ENCODE measurements around the gene CENPA. TPM values are rescaled to one million over a fixed set of nuclear protein-coding genes. Genes with fewer than 3 reads are reported as not detected.
A peak's percentile ranks its signal among the peaks of the same experiment; 100 is the strongest.

Gene CENPA
- 10 to 100 TPM; 18.2 to 21.6 TPM for total RNA-seq
- polyA plus RNA-seq, result 0.70 TPM

- DNase-seq, result peak; percentile 92 to 97 (median 94)
- H3K9me3 Mint-ChIP-seq, result no peaks in the 10 kb centered on the region
- peaks cover 8 to 19% (median 15%) of the 10 kb centered on the region in 3 donors for H3K4me1 Mint-ChIP-seq
- peak within 1 kb of the TSS; percentile 84 to 93 (median 88) for H3K4me3 Mint-ChIP-seq
- POLR2A ChIA-PET, result interaction anchor here (0.6 to 0.8 kb wide), 3 partner anchors 16 to 118 kb away, joined by 3 to 4 read pairs (median 3); no protein-coding TSS in a partner anchor
- H3K27me3 Mint-ChIP-seq, result peaks cover 3 to 9% of the 10 kb centered on the region in 2 donors
- CTCF ChIA-PET, result interaction anchor here (1.0 kb wide), 1 partner anchor 9 kb away, joined by 3 read pairs; no protein-coding TSS in a partner anchor
- Histone ChIP-seq H3K36me3 (ENCODE audit: insufficient read depth, low read length) (no peaks in the 10 kb centered on the region), H3K27me3 (ENCODE audit: insufficient read depth, low read length, poor library complexity, severe bottlenecking) (no peaks in the 10 kb centered on the region), H3K4me1 (ENCODE audit: insufficient read depth, low read length) (peaks cover 6% of the 10 kb centered on the region), H3K27ac (ENCODE audit: low read depth, low read length) (peak within 1 kb of the TSS; percentile 72), H3K9me3 (ENCODE audit: low read length) (no peaks in the 10 kb centered on the region), H3K4me3 (ENCODE audit: low read length) (peak within 1 kb of the TSS; percentile 71)
- H3K27ac Mint-ChIP-seq, result peak within 1 kb of the TSS; percentile 59 to 93 (median 84)
- peaks cover 0 to 8% (median 0%) of the 10 kb centered on the region in 3 donors for H3K36me3 Mint-ChIP-seq
These were observed at the start of gene CENPA for GRCh38 chr2:26785431-26786206. TSS of gene CENPA (plus strand) at chr2:26786056. CDS start at chr2:26786197, 141 bp downstream.

GRCh38 chr2:26737221-26737620, 48.6 kb upstream of the CENPA start:
- no peak overlapping the region for H3K4me3 ChIP-seq (ENCODE audit: low read length)
- no peak overlapping the region for H3K27ac ChIP-seq (ENCODE audit: low read depth, low read length)
- H3K27me3 ChIP-seq (ENCODE audit: insufficient read depth, low read length, poor library complexity, severe bottlenecking), result no peaks in the 10 kb centered on the region
- H3K27ac Mint-ChIP-seq, result no peak overlapping the region
- no peaks in the 10 kb centered on the region for H3K9me3 Mint-ChIP-seq
- H3K4me3 Mint-ChIP-seq, result no peak overlapping the region
- no peak for DNase-seq
- H3K9me3 ChIP-seq (ENCODE audit: low read length), result no peaks in the 10 kb centered on the region
- no peaks in the 10 kb centered on the region for H3K36me3 Mint-ChIP-seq
- H3K27me3 Mint-ChIP-seq, result peaks cover 5 to 17% of the 10 kb centered on the region in 2 donors
- ChIA-PET CTCF (no interaction called here), POLR2A (no interaction called here)
- H3K4me1 Mint-ChIP-seq, result peaks cover 7 to 11% (median 8%) of the 10 kb centered on the region in 3 donors
- no peaks in the 10 kb centered on the region for H3K36me3 ChIP-seq (ENCODE audit: insufficient read depth, low read length)
- H3K4me1 ChIP-seq (ENCODE audit: insufficient read depth, low read length), result no peaks in the 10 kb centered on the region

- Histone ChIP-seq H3K27ac (ENCODE audit: low read depth, low read length) (no peak overlapping the region), H3K4me1 (ENCODE audit: insufficient read depth, low read length) (no peaks in the 10 kb centered on the region), H3K9me3 (ENCODE audit: low read length) (no peaks in the 10 kb centered on the region), H3K4me3 (ENCODE audit: low read length) (no peak overlapping the region), H3K27me3 (ENCODE audit: insufficient read depth, low read length, poor library complexity, severe bottlenecking) (no peaks in the 10 kb centered on the region), H3K36me3 (ENCODE audit: insufficient read depth, low read length) (no peaks in the 10 kb centered on the region)
- peaks cover 5 to 12% of the 10 kb centered on the region in 2 donors for H3K27me3 Mint-ChIP-seq
- H3K4me1 Mint-ChIP-seq, result peaks cover 7 to 11% (median 8%) of the 10 kb centered on the region in 3 donors
- no peak overlapping the region for H3K4me3 Mint-ChIP-seq
- H3K9me3 Mint-ChIP-seq, result no peaks in the 10 kb centered on the region
- H3K36me3 Mint-ChIP-seq, result no peaks in the 10 kb centered on the region
- H3K27ac Mint-ChIP-seq, result no peak overlapping the region
- DNase-seq, result no peak
- ChIA-PET CTCF (no interaction called here), POLR2A (no interaction called here)
These were observed 47.4 kb upstream of the CENPA start for GRCh38 chr2:26738481-26738880.

GRCh38 chr2:26739514-26739913, 46.3 kb upstream of the CENPA start:
- peaks cover 2 to 8% of the 10 kb centered on the region in 2 donors for H3K27me3 Mint-ChIP-seq
- Histone ChIP-seq H3K9me3 (ENCODE audit: low read length) (no peaks in the 10 kb centered on the region), H3K27ac (ENCODE audit: low read depth, low read length) (no peak overlapping the region), H3K36me3 (ENCODE audit: insufficient read depth, low read length) (no peaks in the 10 kb centered on the region), H3K27me3 (ENCODE audit: insufficient read depth, low read length, poor library complexity, severe bottlenecking) (no peaks in the 10 kb centered on the region), H3K4me1 (ENCODE audit: insufficient read depth, low read length) (no peaks in the 10 kb centered on the region), H3K4me3 (ENCODE audit: low read length) (no peak overlapping the region)
- H3K4me3 Mint-ChIP-seq, result no peak overlapping the region
- DNase-seq, result no peak
- CTCF ChIA-PET, result no interaction called here
- peaks cover 7 to 11% (median 8%) of the 10 kb centered on the region in 3 donors for H3K4me1 Mint-ChIP-seq
- peak overlapping the region in 1 of 8 donors; percentile 0 for H3K27ac Mint-ChIP-seq
- POLR2A ChIA-PET, result no interaction called here
- no peaks in the 10 kb centered on the region for H3K36me3 Mint-ChIP-seq
- H3K9me3 Mint-ChIP-seq, result no peaks in the 10 kb centered on the region

GRCh38 chr2:26740346-26740745, 45.5 kb upstream of the CENPA start:
- H3K27me3 Mint-ChIP-seq, result peaks cover 2 to 8% of the 10 kb centered on the region in 2 donors
- no peaks in the 10 kb centered on the region for H3K36me3 Mint-ChIP-seq
- no peaks in the 10 kb centered on the region for H3K27me3 ChIP-seq (ENCODE audit: insufficient read depth, low read length, poor library complexity, severe bottlenecking)
- CTCF ChIA-PET, result no interaction called here
- no peak overlapping the region for H3K27ac Mint-ChIP-seq
- no peak overlapping the region for H3K4me3 ChIP-seq (ENCODE audit: low read length)
- peaks cover 7 to 11% (median 8%) of the 10 kb centered on the region in 3 donors for H3K4me1 Mint-ChIP-seq
- H3K9me3 ChIP-seq (ENCODE audit: low read length), result no peaks in the 10 kb centered on the region
- no peak for DNase-seq
- H3K27ac ChIP-seq (ENCODE audit: low read depth, low read length), result no peak overlapping the region
- H3K4me1 ChIP-seq (ENCODE audit: insufficient read depth, low read length), result no peaks in the 10 kb centered on the region
- H3K4me3 Mint-ChIP-seq, result no peak overlapping the region
- H3K9me3 Mint-ChIP-seq, result no peaks in the 10 kb centered on the region
- POLR2A ChIA-PET, result no interaction called here
- H3K36me3 ChIP-seq (ENCODE audit: insufficient read depth, low read length), result no peaks in the 10 kb centered on the region

- H3K4me3 Mint-ChIP-seq, result peak overlapping the region in 2 of 7 donors; percentile 37 to 61
- no peaks in the 10 kb centered on the region for H3K36me3 ChIP-seq (ENCODE audit: insufficient read depth, low read length)
- H3K4me1 ChIP-seq (ENCODE audit: insufficient read depth, low read length), result no peaks in the 10 kb centered on the region
- H3K4me3 ChIP-seq (ENCODE audit: low read length), result no peak overlapping the region
- peak in 1 of 5 donors; percentile 23 for DNase-seq
- H3K4me1 Mint-ChIP-seq, result peaks cover 7 to 11% (median 8%) of the 10 kb centered on the region in 3 donors
- H3K9me3 ChIP-seq (ENCODE audit: low read length), result no peaks in the 10 kb centered on the region
- H3K27ac ChIP-seq (ENCODE audit: low read depth, low read length), result no peak overlapping the region
- peaks cover 4 to 8% of the 10 kb centered on the region in 2 donors for H3K27me3 Mint-ChIP-seq
- ChIA-PET CTCF (interaction anchor here (1.6 kb wide), 1 partner anchor 10 kb away, joined by 4 read pairs; no protein-coding TSS in a partner anchor), POLR2A (no interaction called here)
- no peaks in the 10 kb centered on the region for H3K9me3 Mint-ChIP-seq
- peak overlapping the region in 2 of 8 donors; percentile 10 to 20 for H3K27ac Mint-ChIP-seq
- H3K27me3 ChIP-seq (ENCODE audit: insufficient read depth, low read length, poor library complexity, severe bottlenecking), result no peaks in the 10 kb centered on the region
- no peaks in the 10 kb centered on the region for H3K36me3 Mint-ChIP-seq
These were observed 45.0 kb upstream of the CENPA start for GRCh38 chr2:26740890-26741302.

- ChIA-PET POLR2A (no interaction called here), CTCF (interaction anchor here (1.6 kb wide), 1 partner anchor 11 kb away, joined by 4 read pairs; no protein-coding TSS in a partner anchor)
- Mint-ChIP-seq H3K4me1 (peaks cover 7 to 11% (median 8%) of the 10 kb centered on the region in 3 donors), H3K27me3 (peaks cover 1 to 7% of the 10 kb centered on the region in 2 donors), H3K36me3 (no peaks in the 10 kb centered on the region), H3K9me3 (no peaks in the 10 kb centered on the region), H3K4me3 (no peak overlapping the region), H3K27ac (no peak overlapping the region)
- Histone ChIP-seq H3K4me3 (ENCODE audit: low read length) (no peak overlapping the region), H3K27me3 (ENCODE audit: insufficient read depth, low read length, poor library complexity, severe bottlenecking) (no peaks in the 10 kb centered on the region), H3K27ac (ENCODE audit: low read depth, low read length) (no peak overlapping the region), H3K9me3 (ENCODE audit: low read length) (no peaks in the 10 kb centered on the region), H3K4me1 (ENCODE audit: insufficient read depth, low read length) (no peaks in the 10 kb centered on the region), H3K36me3 (ENCODE audit: insufficient read depth, low read length) (no peaks in the 10 kb centered on the region)
- peak in 1 of 5 donors; percentile 5 for DNase-seq
These were observed 43.6 kb upstream of the CENPA start for GRCh38 chr2:26742048-26742770.

- Mint-ChIP-seq H3K36me3 (no peaks in the 10 kb centered on the region), H3K4me3 (no peak overlapping the region), H3K27me3 (peaks cover 1 to 3% of the 10 kb centered on the region in 2 donors), H3K9me3 (no peaks in the 10 kb centered on the region), H3K27ac (no peak overlapping the region), H3K4me1 (peaks cover 7 to 11% (median 8%) of the 10 kb centered on the region in 3 donors)
- no peaks in the 10 kb centered on the region for H3K36me3 ChIP-seq (ENCODE audit: insufficient read depth, low read length)
- H3K4me1 ChIP-seq (ENCODE audit: insufficient read depth, low read length), result no peaks in the 10 kb centered on the region
- no peak for DNase-seq
- no peaks in the 10 kb centered on the region for H3K27me3 ChIP-seq (ENCODE audit: insufficient read depth, low read length, poor library complexity, severe bottlenecking)
- H3K9me3 ChIP-seq (ENCODE audit: low read length), result no peaks in the 10 kb centered on the region
- POLR2A ChIA-PET, result no interaction called here
- no peak overlapping the region for H3K27ac ChIP-seq (ENCODE audit: low read depth, low read length)
- CTCF ChIA-PET, result interaction anchor here (1.0 to 1.3 kb wide), 2 partner anchors 9 to 10 kb away, joined by 4 to 5 read pairs; no protein-coding TSS in a partner anchor
- no peak overlapping the region for H3K4me3 ChIP-seq (ENCODE audit: low read length)
These were observed 42.0 kb upstream of the CENPA start for GRCh38 chr2:26743852-26744251.
